AG08396 (cell line): ENCODE results near the gene SDF4.

ENCODE experiments used
- DNase-seq: peaks from one replicate; pipeline ENCODE4 v3.0.0; 2012; ENCODE audit warnings: low spot score, mixed read lengths

The SDF4 gene

GRCh38 chr1:1211541-1212441 is 20.0 kb downstream of the SDF4 start:
- no peak for DNase-seq

GRCh38 chr1:1210726-1211540 is 20.9 kb downstream of the SDF4 start:
- DNase-seq, result no peak

GRCh38 chr1:1208713-1209433 is 22.9 kb downstream of the SDF4 start:
- DNase-seq, result no peak

- no peak for DNase-seq
These were observed 24.3 kb downstream of the SDF4 start for GRCh38 chr1:1207571-1207892.

- DNase-seq, result no peak
These were observed 24.8 kb downstream of the SDF4 start for GRCh38 chr1:1206966-1207531.

GRCh38 chr1:1206376-1206965 is 25.3 kb downstream of the SDF4 start, which contains the start of gene TNFRSF18:
TNFRSF18 (minus strand) TSS chr1:1206592; CDS start chr1:1206571, 21 bp downstream.
- DNase-seq, result no peak

GRCh38 chr1:1205769-1206375 is 25.9 kb downstream of the SDF4 start:
- DNase-seq, result no peak

GRCh38 chr1:1204998-1205768 is 26.6 kb downstream of the SDF4 start:
- DNase-seq, result no peak

GRCh38 chr1:1204425-1204920 is 27.3 kb downstream of the SDF4 start:
- no peak for DNase-seq

- no peak for DNase-seq
These were observed 28.0 kb downstream of the SDF4 start for GRCh38 chr1:1203561-1204424.

- DNase-seq, result no peak
These were observed 28.8 kb downstream of the SDF4 start for GRCh38 chr1:1202831-1203560.

GRCh38 chr1:1200876-1201810 is 30.7 kb downstream of the SDF4 start:
- DNase-seq, result peak; percentile 86

- no peak for DNase-seq
These were observed 31.6 kb downstream of the SDF4 start for GRCh38 chr1:1199961-1200875.

- no peak for DNase-seq
These were observed 32.5 kb downstream of the SDF4 start for GRCh38 chr1:1199141-1199960.

- no peak for DNase-seq
These were observed 33.2 kb downstream of the SDF4 start for GRCh38 chr1:1198423-1199140.
